K562 treated with DMSO at 1 percent for 4 hours (cell line): ENCODE data around the gene SDHAF2. TPM values are rescaled to one million over a fixed set of nuclear protein-coding genes. Genes with fewer than 3 reads are reported as not detected.

ENCODE experiments used
- total RNA-seq: library from RNA; unstranded; fragments of 300-600 nt; gene quantifications from 2 replicates; pipeline ENCODE4 v1.2.3, GENCODE V29; 2022; ENCODE audit not compliant: insufficient read depth

Gene SDHAF2
- 43.5 and 49.3 TPM in 2 replicates for total RNA-seq

DNA sequence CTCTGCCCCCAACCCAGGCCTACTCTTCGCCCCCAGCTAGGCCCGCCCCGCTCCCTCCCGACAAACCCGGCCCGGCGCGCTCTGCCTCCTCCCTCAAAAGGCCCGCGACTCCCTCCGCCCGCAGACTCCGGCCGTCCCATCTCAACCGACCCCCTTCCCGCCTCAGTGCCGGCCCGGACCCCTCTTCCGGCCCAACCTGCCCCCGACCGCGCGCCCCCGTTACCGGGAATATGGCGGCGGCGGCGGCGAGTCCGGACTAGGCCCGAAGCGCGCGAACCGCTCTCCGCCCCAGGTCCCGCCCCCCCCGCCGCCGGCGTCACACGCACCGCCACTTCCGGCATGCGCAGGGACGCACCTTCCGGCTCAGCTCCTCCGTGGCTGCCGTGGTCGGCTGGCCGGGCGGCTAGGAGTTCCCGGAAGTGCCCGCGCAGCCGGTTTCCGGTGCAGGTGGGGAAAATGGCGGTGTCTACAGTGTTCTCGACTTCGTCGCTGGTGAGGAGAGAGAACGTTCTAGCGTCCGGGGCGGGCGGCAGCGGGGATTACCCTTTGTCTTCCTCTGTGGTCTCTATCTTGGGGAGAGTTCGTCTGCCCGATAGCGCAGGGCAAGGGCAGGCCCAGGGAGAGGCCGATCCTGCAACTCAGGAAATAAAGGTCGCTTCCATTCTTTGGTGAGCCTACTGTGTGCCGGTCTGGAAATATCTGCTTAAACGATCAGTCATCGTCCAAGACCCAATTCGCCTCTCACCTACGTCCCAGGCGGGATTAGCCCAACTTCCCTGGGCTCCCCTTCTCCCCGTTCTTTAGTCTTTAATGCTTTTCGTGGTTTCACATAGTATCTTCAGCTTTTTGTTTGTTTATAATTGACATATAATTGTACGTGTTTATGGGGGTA lies at the start of gene SDHAF2, which contains the start of gene CPSF7:
TSS of gene SDHAF2 (plus strand) at position 434 of the 892 bp plus-strand sequence. CDS start at position 457, 23 bp downstream.
TSS of gene CPSF7 (minus strand) at position 285 of the 892 bp plus-strand sequence. CDS start 740 bp downstream, outside the sequence.

Other genes with a start within 250 kb of the SDHAF2 start
- gene PGA3, start 226.6 kb upstream of the SDHAF2 start, total RNA-seq: not detected in 2 replicates
- not detected in 2 replicates for gene PGA4, start 207.8 kb upstream of the SDHAF2 start, total RNA-seq
- not detected in 2 replicates for gene PGA5, start 188.9 kb upstream of the SDHAF2 start, total RNA-seq
- gene VWCE, start 134.8 kb upstream of the SDHAF2 start, total RNA-seq: 2.5 and 5.1 TPM in 2 replicates
- gene DDB1, start 97.0 kb upstream of the SDHAF2 start, total RNA-seq: 134 and 151 TPM in 2 replicates
- 20.6 and 28.1 TPM in 2 replicates for gene TKFC, start 96.9 kb upstream of the SDHAF2 start, total RNA-seq
- gene CYB561A3, start 68.2 kb upstream of the SDHAF2 start, total RNA-seq: 87.7 and 94.7 TPM in 2 replicates
- 21.9 and 38.7 TPM in 2 replicates for gene TMEM138, start 67.8 kb upstream of the SDHAF2 start, total RNA-seq
- 9.2 and 12.0 TPM in 2 replicates for gene TMEM216, start 37.5 kb upstream of the SDHAF2 start, total RNA-seq
- gene CPSF7, start 149 bp upstream of the SDHAF2 start, total RNA-seq: 44.8 and 53.8 TPM in 2 replicates
- not detected in 2 replicates for gene LRRC10B, start 78.6 kb downstream of the SDHAF2 start, total RNA-seq
- not detected in 2 replicates for gene SYT7, start 151.0 kb downstream of the SDHAF2 start, total RNA-seq